GM12873 (cell line): ENCODE measurements around the gene CAPZA2.

Experiments
- TF ChIP-seq, protein P1 (sequence below): IDR thresholded peaks from 2 replicates; pipeline ENCODE4 v1.5.1; 2012; ENCODE audit warnings: low read depth, mild to moderate bottlenecking, moderate library complexity, low read length, control low read depth; ENCODE audit not compliant: insufficient read depth; ENCODE audit errors: missing control alignments

The CAPZA2 gene

DNA sequence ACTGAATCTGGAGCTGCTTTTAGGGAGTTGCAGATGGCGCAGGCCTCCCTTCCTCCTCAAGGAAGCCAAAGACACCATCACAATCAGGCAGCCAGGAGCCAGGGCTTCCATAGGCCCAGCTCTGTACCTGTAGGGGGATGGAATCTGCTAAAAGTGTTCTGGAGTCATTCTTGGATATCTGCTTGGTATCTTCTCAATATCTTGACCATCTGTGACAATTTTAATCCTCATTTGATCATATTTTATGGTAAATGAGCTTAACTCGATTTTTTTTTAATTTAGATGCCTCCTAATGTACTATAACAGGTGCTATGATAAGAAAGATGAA is 94.1 kb downstream of the CAPZA2 start:
- TF ChIP-seq, protein P1, sequence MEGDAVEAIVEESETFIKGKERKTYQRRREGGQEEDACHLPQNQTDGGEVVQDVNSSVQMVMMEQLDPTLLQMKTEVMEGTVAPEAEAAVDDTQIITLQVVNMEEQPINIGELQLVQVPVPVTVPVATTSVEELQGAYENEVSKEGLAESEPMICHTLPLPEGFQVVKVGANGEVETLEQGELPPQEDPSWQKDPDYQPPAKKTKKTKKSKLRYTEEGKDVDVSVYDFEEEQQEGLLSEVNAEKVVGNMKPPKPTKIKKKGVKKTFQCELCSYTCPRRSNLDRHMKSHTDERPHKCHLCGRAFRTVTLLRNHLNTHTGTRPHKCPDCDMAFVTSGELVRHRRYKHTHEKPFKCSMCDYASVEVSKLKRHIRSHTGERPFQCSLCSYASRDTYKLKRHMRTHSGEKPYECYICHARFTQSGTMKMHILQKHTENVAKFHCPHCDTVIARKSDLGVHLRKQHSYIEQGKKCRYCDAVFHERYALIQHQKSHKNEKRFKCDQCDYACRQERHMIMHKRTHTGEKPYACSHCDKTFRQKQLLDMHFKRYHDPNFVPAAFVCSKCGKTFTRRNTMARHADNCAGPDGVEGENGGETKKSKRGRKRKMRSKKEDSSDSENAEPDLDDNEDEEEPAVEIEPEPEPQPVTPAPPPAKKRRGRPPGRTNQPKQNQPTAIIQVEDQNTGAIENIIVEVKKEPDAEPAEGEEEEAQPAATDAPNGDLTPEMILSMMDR, result no peak

DNA sequence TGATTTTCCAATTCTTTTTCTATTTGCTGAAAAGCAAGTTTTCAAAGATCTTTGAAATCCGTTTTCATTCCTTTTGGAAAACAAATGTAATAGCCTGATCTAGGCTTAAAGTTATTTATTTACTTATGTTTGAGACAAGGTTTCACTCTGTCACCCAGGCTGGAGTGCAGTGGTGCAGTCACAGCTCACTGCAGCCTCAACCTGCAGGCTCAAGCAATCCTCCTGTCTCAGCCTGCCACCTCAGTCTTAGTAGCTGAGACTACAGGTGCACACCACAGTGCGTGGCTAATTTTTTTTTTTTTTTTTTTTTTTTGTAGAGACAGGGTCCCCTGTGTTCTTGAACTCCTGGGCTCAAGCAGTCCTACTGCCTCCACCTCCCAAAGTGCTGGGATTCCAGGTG is 95.5 kb downstream of the CAPZA2 start:
- TF ChIP-seq, protein P1, result no peak

DNA sequence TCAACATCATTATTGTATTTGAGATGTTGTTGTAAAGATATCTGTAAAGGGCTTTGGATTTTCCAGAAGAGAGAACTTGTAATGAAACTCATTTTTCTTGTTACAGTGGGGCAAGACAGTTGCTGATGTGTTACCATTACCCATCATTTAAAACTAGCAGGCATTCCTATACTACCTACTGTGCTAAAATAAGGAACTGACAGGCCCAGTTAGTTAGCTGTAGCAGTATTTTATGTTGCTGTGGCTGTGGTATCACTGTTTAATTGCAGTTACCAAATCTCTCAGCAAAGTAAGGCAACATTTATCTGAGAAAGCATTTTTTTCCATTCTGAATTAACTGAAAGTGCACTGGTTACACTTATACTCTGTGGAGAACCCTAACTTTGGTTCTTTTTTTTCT is 100.8 kb downstream of the CAPZA2 start:
- TF ChIP-seq, protein P1, result no peak

DNA sequence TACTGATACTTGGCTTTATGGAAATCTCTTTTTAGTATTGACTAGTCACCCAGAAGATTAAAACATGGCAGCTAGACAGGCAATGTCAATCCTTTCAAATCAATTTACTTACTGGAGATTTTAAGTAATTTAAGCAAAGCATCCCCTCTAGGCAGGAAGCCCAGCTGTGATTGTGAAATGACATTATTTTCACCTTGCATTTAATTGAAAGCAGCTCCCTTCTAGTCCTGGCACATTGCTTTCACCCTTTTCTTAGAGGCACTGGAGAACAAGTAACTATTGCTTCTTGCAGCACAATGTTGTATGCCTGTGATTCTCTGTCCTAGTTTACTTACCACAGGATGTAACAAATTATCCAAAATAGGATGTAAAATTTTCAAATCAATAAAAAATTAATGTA is 104.2 kb downstream of the CAPZA2 start:
- TF ChIP-seq, protein P1, result no peak

DNA sequence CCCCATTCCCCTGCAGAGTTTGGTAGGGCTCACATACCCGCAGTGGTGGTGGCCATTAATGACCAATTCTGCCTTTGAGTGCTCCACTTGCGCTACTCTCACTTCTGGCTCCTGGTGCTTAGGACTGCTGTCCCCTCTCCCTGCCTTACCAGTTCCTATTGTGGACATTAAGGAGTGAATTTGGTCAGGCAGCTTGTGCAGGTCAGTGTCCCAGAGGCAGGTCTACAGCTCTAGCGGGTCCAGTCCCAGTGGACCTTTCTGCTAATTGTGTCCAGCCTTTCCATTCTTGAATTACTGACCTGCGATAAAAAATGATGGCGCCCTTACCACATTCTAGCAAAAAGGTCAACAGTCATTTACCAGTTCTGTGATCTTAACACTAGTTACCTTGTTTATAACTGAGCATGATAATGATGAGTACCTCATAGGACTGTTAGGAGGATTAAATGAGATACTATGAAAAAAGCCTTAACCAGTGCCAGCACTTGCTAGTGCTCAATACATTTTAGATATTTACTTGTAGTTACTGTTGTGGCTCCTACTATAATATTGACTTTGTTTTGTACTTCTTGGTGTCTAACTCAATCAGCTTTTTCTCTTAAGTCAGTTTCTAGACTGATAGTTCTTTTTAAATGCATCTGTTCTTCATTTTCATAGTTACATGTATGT is 105.0 kb downstream of the CAPZA2 start:
- TF ChIP-seq, protein P1, result no peak

DNA sequence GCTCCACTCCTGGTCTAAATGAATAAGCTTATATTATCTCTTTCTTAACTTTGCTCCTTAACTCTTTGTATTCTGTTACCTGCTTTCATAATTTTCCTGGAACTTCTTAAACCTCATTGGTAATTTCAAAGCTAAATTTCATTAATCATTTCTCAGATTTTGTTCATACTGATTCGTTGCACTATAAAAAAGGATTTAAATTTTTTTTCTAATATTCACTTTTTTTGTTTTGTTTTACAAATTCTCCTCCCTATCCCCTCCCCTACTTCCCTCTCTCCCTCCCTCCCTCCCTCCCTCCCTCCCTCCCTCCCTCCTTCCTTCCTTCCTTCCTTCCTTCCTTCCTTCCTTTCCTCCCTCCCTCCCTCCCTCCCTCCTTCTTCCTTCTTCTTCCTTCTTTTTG is 105.6 kb downstream of the CAPZA2 start:
- TF ChIP-seq, protein P1, result no peak

DNA sequence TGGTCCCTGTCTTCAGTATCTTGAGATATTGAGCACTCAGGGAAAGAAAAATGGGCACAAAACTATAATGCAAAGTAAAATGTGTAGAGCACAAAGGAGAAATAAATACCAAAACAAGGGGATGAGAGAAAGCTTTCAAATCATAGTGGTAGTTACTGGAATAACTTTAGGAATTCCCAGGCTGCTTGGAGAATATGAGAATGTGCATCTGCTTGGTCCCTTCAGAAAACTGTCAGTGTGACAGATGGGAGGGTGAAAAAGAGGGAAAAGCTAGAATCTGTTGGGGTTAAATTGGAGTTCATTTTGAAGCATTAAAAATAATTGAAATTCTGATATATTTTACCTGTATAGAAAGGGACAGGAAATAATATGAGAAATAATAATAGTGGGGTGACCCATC is 106.2 kb downstream of the CAPZA2 start:
- TF ChIP-seq, protein P1, result no peak
